Measurements from ENCODE around the gene CAMK4.
"Not testable (repeated sequence)": the region's sequence is repeated elsewhere in the genome, so short reads cannot be mapped to it uniquely, and the experiment has no call there.

Gene CAMK4

DNA sequence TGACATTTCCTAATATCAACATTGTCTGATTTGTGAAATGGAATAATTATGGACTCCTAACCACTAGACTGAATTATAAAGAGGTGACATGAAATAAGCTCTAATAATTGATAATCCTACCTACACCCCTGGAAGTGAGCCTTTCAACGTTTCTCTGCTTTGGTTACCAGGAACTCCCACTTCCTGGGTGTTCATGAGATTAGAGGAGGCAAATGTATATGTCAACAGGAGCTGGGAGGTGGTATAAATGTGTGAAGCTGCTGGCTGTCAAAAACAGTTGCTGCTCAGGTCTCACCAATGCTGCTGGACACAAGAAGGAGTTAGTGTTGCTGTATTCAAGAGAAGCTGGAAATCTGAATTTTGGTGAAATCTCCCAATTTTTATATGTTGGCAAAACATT lies 96.8 kb downstream of the CAMK4 start:
- ATAC-seq: no peak

GRCh38 chr5:111321376-111321775 lies 97.2 kb downstream of the CAMK4 start:
- ATAC-seq: no peak

DNA sequence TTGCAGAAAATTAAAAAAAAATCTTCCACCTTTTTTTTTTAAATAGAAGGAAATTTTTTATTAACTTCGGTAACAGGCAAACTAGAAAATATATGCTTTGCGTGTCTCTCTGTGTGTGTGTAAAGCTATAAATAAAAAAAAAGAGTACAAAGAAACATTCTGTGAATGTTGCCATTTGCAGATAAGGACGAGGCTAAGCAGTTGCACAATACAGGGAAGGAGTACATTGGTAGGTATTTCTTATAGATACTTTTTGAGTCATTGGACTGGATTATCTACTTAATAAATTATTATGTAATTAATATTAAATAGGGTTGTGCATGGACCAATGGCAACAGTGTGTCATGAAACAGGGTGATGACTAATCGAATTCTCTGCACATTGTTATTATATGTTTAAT lies 102.4 kb downstream of the CAMK4 start:
- ATAC-seq: no peak

DNA sequence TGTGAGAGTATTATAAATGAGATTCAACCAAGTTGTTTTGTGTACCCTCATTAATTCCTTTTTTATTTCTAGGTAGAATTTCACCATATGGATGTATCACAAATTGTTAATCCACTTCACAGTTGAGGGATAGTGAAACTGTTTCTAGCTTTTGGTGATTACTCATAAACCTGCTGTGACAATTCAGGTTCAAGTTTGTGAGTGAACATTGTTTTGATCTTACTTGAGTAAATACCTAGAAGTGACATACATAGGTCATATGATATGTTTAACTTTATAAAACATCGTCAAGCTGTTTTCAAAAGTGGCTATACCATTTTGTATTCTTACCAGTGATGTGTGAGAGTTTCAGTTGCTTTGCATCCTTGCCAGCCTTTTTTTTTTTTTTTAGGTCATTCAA lies 112.9 kb downstream of the CAMK4 start:
- ATAC-seq: peak; percentile 90 to 94

- ATAC-seq: peak; percentile 57 to 59
Observed at GRCh38 chr5:111337688-111338087, 113.5 kb downstream of the CAMK4 start.

- ATAC-seq: no peak
Observed at GRCh38 chr5:111345731-111346130, 121.5 kb downstream of the CAMK4 start.

- ATAC-seq: no peak
Observed at GRCh38 chr5:111347021-111347420, 122.8 kb downstream of the CAMK4 start.

- peak in 1 of 2 donors; percentile 38 for ATAC-seq
Observed at GRCh38 chr5:111348661-111349329, 124.6 kb downstream of the CAMK4 start.

GRCh38 chr5:111349429-111349828 lies 125.2 kb downstream of the CAMK4 start:
- ATAC-seq: no peak

GRCh38 chr5:111353035-111353434 lies 128.9 kb downstream of the CAMK4 start:
- no peak for ATAC-seq

GRCh38 chr5:111358726-111359125 lies 134.5 kb downstream of the CAMK4 start:
- not testable (repeated sequence) for ATAC-seq

- no peak for ATAC-seq
Observed at GRCh38 chr5:111360173-111360572, 136.0 kb downstream of the CAMK4 start.

- no peak for ATAC-seq
Observed at GRCh38 chr5:111364992-111365391, 140.8 kb downstream of the CAMK4 start.

- no peak for ATAC-seq
Observed at GRCh38 chr5:111366388-111366787, 142.2 kb downstream of the CAMK4 start.

- ATAC-seq: no peak
Observed at GRCh38 chr5:111367115-111367514, 142.9 kb downstream of the CAMK4 start.

- ATAC-seq: no peak
Observed at GRCh38 chr5:111372799-111373198, 148.6 kb downstream of the CAMK4 start.

DNA sequence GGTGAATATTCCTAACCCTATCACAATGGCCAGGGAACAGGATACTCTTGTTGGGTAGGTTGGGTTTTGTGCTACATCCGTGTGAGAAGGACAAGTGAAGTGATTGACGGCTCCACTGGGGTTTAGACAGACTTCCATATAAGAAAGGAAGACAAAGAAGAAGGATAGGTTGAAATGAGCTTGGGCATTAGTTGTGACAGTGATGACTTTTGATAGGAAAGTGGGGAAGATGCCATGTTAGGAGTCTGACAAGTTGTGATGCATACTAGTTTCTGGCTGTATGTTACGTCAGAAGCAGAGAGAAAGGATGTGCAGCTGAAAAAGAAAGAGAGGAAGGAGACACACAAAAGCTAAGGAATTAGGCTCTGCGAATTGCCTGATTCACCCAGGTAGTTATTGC lies 150.2 kb downstream of the CAMK4 start:
- ATAC-seq: no peak

DNA sequence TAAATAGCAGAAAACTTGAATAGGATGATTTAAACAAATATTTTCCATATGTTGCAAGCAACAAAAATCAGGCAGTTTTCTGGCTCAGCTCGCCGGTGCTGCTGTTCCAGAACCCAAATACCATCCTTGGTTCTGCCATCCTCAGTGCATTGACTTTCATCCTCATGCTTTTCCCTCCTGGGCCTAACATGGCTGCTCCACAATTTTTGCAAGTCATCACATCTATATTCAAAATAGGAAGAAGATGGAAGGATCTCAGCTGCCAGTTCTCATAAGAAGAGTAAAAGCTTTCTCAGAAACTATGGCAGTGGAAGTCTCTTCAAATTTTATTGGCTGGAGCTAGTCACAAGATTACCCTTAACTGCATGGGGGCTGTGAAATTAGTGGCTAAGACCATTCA lies 151.5 kb downstream of the CAMK4 start:
- no peak for ATAC-seq

- ATAC-seq: no peak
Observed at GRCh38 chr5:111377306-111377705, 153.1 kb downstream of the CAMK4 start.

- ATAC-seq: no peak
Observed at GRCh38 chr5:111379391-111379816, 155.2 kb downstream of the CAMK4 start.

- no peak for ATAC-seq
Observed at GRCh38 chr5:111383288-111383970, 159.2 kb downstream of the CAMK4 start.

GRCh38 chr5:111384220-111384619 lies 160.0 kb downstream of the CAMK4 start:
- ATAC-seq: no peak

GRCh38 chr5:111385051-111385450 lies 160.9 kb downstream of the CAMK4 start:
- ATAC-seq: no peak

GRCh38 chr5:111385970-111386831 lies 162.0 kb downstream of the CAMK4 start:
- no peak for ATAC-seq

Measured in activated CD4-positive, CD25-positive, alpha-beta regulatory T cell treated with anti-CD3 and anti-CD28 coated beads, Interleukin-2, amount 50 U/mL, for 24 hours (primary cell).